NCI-H2196 treated with DMSO at 0.1 percent for 48 hours (cell line): ENCODE data around the gene KCNJ18.
"Not testable (repeated sequence)": the region's sequence is repeated elsewhere in the genome, so short reads cannot be mapped to it uniquely, and the experiment has no call there.

ENCODE experiments used
- DNase-seq: peaks from one replicate; lab custom pipeline; 2025; ENCODE audit not compliant: unreplicated experiment; lab: John Stamatoyannopoulos, UW

Gene KCNJ18

GRCh38 chr17:21719511-21720226, 27.3 kb downstream of the KCNJ18 start:
- DNase-seq, result not testable (repeated sequence)

- DNase-seq, result not testable (repeated sequence)
These were observed 28.2 kb downstream of the KCNJ18 start for GRCh38 chr17:21720566-21720965.

- not testable (repeated sequence) for DNase-seq
These were observed 29.9 kb downstream of the KCNJ18 start for GRCh38 chr17:21722268-21722667.

GRCh38 chr17:21724216-21725006, 32.1 kb downstream of the KCNJ18 start:
- DNase-seq, result not testable (repeated sequence)

- not testable (repeated sequence) for DNase-seq
These were observed 38.8 kb downstream of the KCNJ18 start for GRCh38 chr17:21731076-21731475.

- not testable (repeated sequence) for DNase-seq
These were observed 41.6 kb downstream of the KCNJ18 start for GRCh38 chr17:21733931-21734330.

GRCh38 chr17:21735814-21736213, 43.5 kb downstream of the KCNJ18 start:
- not testable (repeated sequence) for DNase-seq

- DNase-seq, result not testable (repeated sequence)
These were observed 44.8 kb downstream of the KCNJ18 start for GRCh38 chr17:21737015-21737580.

GRCh38 chr17:21738241-21738640, 45.9 kb downstream of the KCNJ18 start:
- not testable (repeated sequence) for DNase-seq

GRCh38 chr17:21738877-21739474, 46.7 kb downstream of the KCNJ18 start:
- not testable (repeated sequence) for DNase-seq

- not testable (repeated sequence) for DNase-seq
These were observed 47.2 kb downstream of the KCNJ18 start for GRCh38 chr17:21739485-21739884.

- not testable (repeated sequence) for DNase-seq
These were observed 48.5 kb downstream of the KCNJ18 start for GRCh38 chr17:21740836-21741235.

- not testable (repeated sequence) for DNase-seq
These were observed 49.2 kb downstream of the KCNJ18 start for GRCh38 chr17:21741520-21741919.

- no peak for DNase-seq
These were observed 50.0 kb downstream of the KCNJ18 start for GRCh38 chr17:21742326-21742725.

GRCh38 chr17:21744151-21744550, 51.8 kb downstream of the KCNJ18 start:
- DNase-seq, result not testable (repeated sequence)

- DNase-seq, result not testable (repeated sequence)
These were observed 52.3 kb downstream of the KCNJ18 start for GRCh38 chr17:21744621-21745020.

- DNase-seq, result not testable (repeated sequence)
These were observed 53.2 kb downstream of the KCNJ18 start for GRCh38 chr17:21745385-21746054.

GRCh38 chr17:21746415-21746814, 54.1 kb downstream of the KCNJ18 start:
- not testable (repeated sequence) for DNase-seq

- not testable (repeated sequence) for DNase-seq
These were observed 55.0 kb downstream of the KCNJ18 start for GRCh38 chr17:21747195-21747915.

- not testable (repeated sequence) for DNase-seq
These were observed 56.4 kb downstream of the KCNJ18 start for GRCh38 chr17:21748686-21749085.
